IMR-90 (cell line): ENCODE measurements around the gene OXER1. TPM values are rescaled to one million over a fixed set of nuclear protein-coding genes. Genes with fewer than 3 reads are reported as not detected.

Experiments used
- ATAC-seq: fragments of 200-7000 bp; cut with Tn5 transposase; 2 replicates; pipeline ENCODE4 v1.9.1; 2020; ENCODE audit warnings: low read depth, mild to moderate bottlenecking, moderate library complexity
- BruUV-seq: library from RNA; stranded (reverse); fragments of 400-500 nt; replicated peaks from 2 replicates; lab custom pipeline; 2021; lab: Mats Ljungman, UMichigan
- CTCF ChIA-PET: fragments of 300-600 bp; formaldehyde crosslinking; extraction: SDS; loops from one replicate; lab custom pipeline; 2021; ENCODE audit warnings: antibody characterized with exemption; lab: Yijun Ruan, JAX
- POLR2A ChIA-PET: fragments of 300-600 bp; sonication (Branson Sonifier 250); formaldehyde crosslinking; loops from one replicate; lab custom pipeline; 2022; ENCODE audit warnings: antibody characterized with exemption; ENCODE audit not compliant: unreplicated experiment; lab: Charles Lee
- DNase-seq: peaks from one replicate; pipeline ENCODE4 v3.0.0; 2013
- H2AFZ ChIP-seq: replicated peaks from 2 replicates; pipeline ENCODE3; 2013; ENCODE audit warnings: low read length, mild to moderate bottlenecking; ENCODE audit not compliant: poor library complexity
- H2AK5ac ChIP-seq: 2 replicates; pipeline ENCODE4 v1.6.1; 2013; ENCODE audit warnings: low read depth, low read length, inconsistent platforms
- H2AK9ac ChIP-seq: replicated peaks from 2 replicates; pipeline ENCODE3; 2013; ENCODE audit warnings: mild to moderate bottlenecking, low read depth, low read length, moderate library complexity; ENCODE audit not compliant: poor library complexity
- H2BK120ac ChIP-seq: 2 replicates; pipeline ENCODE4 v1.6.1; 2013; ENCODE audit warnings: low read depth, low read length, inconsistent platforms
- H2BK15ac ChIP-seq: 3 replicates; pipeline ENCODE4 v1.6.1; 2013; ENCODE audit warnings: low read depth, low read length, inconsistent platforms
- H2BK20ac ChIP-seq: 2 replicates; pipeline ENCODE4 v1.6.1; 2013; ENCODE audit warnings: low read depth, mild to moderate bottlenecking, inconsistent platforms, low read length, moderate library complexity
- H2BK5ac ChIP-seq: 2 replicates; pipeline ENCODE4 v1.6.1; 2013; ENCODE audit warnings: mild to moderate bottlenecking, low read depth, low read length, inconsistent platforms; ENCODE audit not compliant: poor library complexity, severe bottlenecking
- H3K14ac ChIP-seq: replicated peaks from 2 replicates; pipeline ENCODE4 v1.6.1; 2013; ENCODE audit warnings: low read depth, low read length, inconsistent platforms
- H3K18ac ChIP-seq: 2 replicates; pipeline ENCODE4 v1.6.1; 2013; ENCODE audit warnings: low read depth, low read length, control low read depth
- H3K23ac ChIP-seq: 2 replicates; pipeline ENCODE4 v1.6.1; 2013; ENCODE audit warnings: low read depth, low read length, inconsistent platforms
- H3K27ac ChIP-seq: 2 replicates; pipeline ENCODE4 v1.5.1; 2013; ENCODE audit warnings: mild to moderate bottlenecking, control low read depth, low read length; ENCODE audit not compliant: insufficient read depth
- H3K27me3 ChIP-seq: 2 replicates; pipeline ENCODE4 v1.6.1; 2013; ENCODE audit warnings: low read length; ENCODE audit not compliant: control insufficient read depth, insufficient read depth
- H3K36me3 ChIP-seq: 2 replicates; pipeline ENCODE4 v1.6.1; 2013; ENCODE audit warnings: low read length, mixed read lengths; ENCODE audit not compliant: control insufficient read depth, insufficient read depth
- H3K4ac ChIP-seq: 2 replicates; pipeline ENCODE4 v1.6.1; 2013; ENCODE audit warnings: low read depth, low read length, inconsistent platforms
- H3K4me1 ChIP-seq: 2 replicates; pipeline ENCODE4 v1.6.1; 2013; ENCODE audit warnings: low read length, mixed read lengths; ENCODE audit not compliant: control insufficient read depth, insufficient read depth
- H3K4me2 ChIP-seq: 2 replicates; pipeline ENCODE4 v1.6.1; 2013; ENCODE audit warnings: low read depth, mild to moderate bottlenecking, control low read depth, low read length, moderate library complexity
- H3K4me3 ChIP-seq: 2 replicates; pipeline ENCODE4 v1.5.1; 2013; ENCODE audit warnings: low read depth, mild to moderate bottlenecking, control low read depth, low read length, moderate library complexity; ENCODE audit not compliant: insufficient read depth
- H3K56ac ChIP-seq: 2 replicates; pipeline ENCODE4 v1.6.1; 2013; ENCODE audit warnings: low read length, inconsistent platforms; ENCODE audit not compliant: insufficient read depth; ENCODE audit errors: extremely low read depth
- H3K79me1 ChIP-seq, 2 experiments: 2 replicates each; pipeline ENCODE4 v1.6.1; 2013; ENCODE audit warnings: low read length in 2 of 2, inconsistent platforms in 1 of 2, low read depth in 1 of 2
- H3K9ac ChIP-seq: 2 replicates; pipeline ENCODE4 v1.6.1; 2013; ENCODE audit warnings: low read depth, low read length, control low read depth
- H3K9me1 ChIP-seq: 2 replicates; pipeline ENCODE4 v1.6.1; 2013; ENCODE audit warnings: low read length, inconsistent platforms; ENCODE audit not compliant: insufficient read depth
- H3K9me3 ChIP-seq: 2 replicates; pipeline ENCODE4 v1.6.1; 2013; ENCODE audit warnings: low read length; ENCODE audit not compliant: control insufficient read depth, insufficient read depth
- H4K20me1 ChIP-seq: 2 replicates; pipeline ENCODE4 v1.6.1; 2013; ENCODE audit warnings: low read length, inconsistent platforms; ENCODE audit not compliant: insufficient read depth
- H4K5ac ChIP-seq: 2 replicates; pipeline ENCODE4 v1.6.1; 2013; ENCODE audit warnings: mild to moderate bottlenecking, low read depth, low read length, control low read depth
- H4K8ac ChIP-seq, 2 experiments: 2 replicates each; pipeline ENCODE4 v1.6.1; 2013; ENCODE audit warnings: low read depth in 2 of 2, low read length in 2 of 2, control low read depth in 1 of 2, inconsistent platforms in 1 of 2
- H4K91ac ChIP-seq: 2 replicates; pipeline ENCODE4 v1.6.1; 2013; ENCODE audit warnings: low read depth, low read length, inconsistent platforms; ENCODE audit not compliant: insufficient read depth
- BHLHE40 ChIP-seq: fragments of 150-350 bp; IDR thresholded peaks from 2 replicates; pipeline ENCODE4 v1.6.1; 2016; ENCODE audit warnings: mild to moderate bottlenecking, low read depth, low read length
- CHD1 ChIP-seq: IDR thresholded peaks from 2 replicates; pipeline ENCODE4 v1.6.1; 2012; ENCODE audit warnings: low read depth, low read length, improper control_type of control experiment
- POLR2A ChIP-seq: IDR thresholded peaks from 2 replicates; pipeline ENCODE4 v1.6.1; 2012; ENCODE audit warnings: mild to moderate bottlenecking, low read depth, low read length
- RFX5 ChIP-seq: IDR thresholded peaks from 2 replicates; pipeline ENCODE4 v1.8.0; 2012; ENCODE audit warnings: low read depth, mild to moderate bottlenecking, low read length, moderate library complexity
- WGBS, 2 experiments: methylation state at CpG; one replicate each; pipeline versions ENCODE4 v1.1.5 to v1.1.7; 2013; ENCODE audit warnings: missing lambda C conversion rate in 2 of 2; ENCODE audit not compliant: insufficient read length in 1 of 2; ENCODE audit errors: extremely low coverage in 2 of 2; 5-methylcytosine and 5-hydroxymethylcytosine counted together
- dilution Hi-C: fragments of 300-500 bp; cut with HindIII; formaldehyde crosslinking; loops from one replicate; pipeline ENCODE4 v1.14.3; 2018; ENCODE audit warnings: low sequenced_read_pairs; ENCODE audit not compliant: unreplicated experiment
- in situ Hi-C: fragments of 300-500 bp; cut with MboI; formaldehyde crosslinking; loops from 3 replicates; pipeline ENCODE4 v1.14.3; 2019; ENCODE audit warnings: low sequenced_read_pairs, inconsistent platforms, mixed read lengths
- intact Hi-C: fragments of 100-400 bp; cut with micrococcal nuclease; formaldehyde crosslinking; loops from 2 replicates; pipeline ENCODE4 v1.10.0; 2022
- polyA plus RNA-seq, 3 experiments: library from polyadenylated mRNA; depleted of rRNA; stranded (reverse); fragments of >200 nt; gene quantifications; 2 replicates each; pipeline ENCODE4 v1.2.3, GENCODE V29; 2012; ENCODE audit warnings: low replicate concordance in 1 of 3
- total RNA-seq: library from RNA; depleted of rRNA; stranded (reverse); fragments of >200 nt; gene quantifications from 2 replicates; pipeline ENCODE4 v1.2.3, GENCODE V29; 2012

The OXER1 gene
- total and polyA plus RNA-seq, 2 of the 4 experiments (the other 2 are of a cell fraction): not detected

- Histone ChIP-seq H2BK15ac (no peak overlapping the region), H3K56ac (no peak overlapping the region), H3K4me2 (no peak overlapping the region), H3K27ac (no peak overlapping the region), H3K23ac (no peak overlapping the region), H2BK20ac (no peak overlapping the region), H2BK120ac (no peak overlapping the region), H3K18ac (no peak overlapping the region), H2AK5ac (no peak overlapping the region), H3K9ac (no peak overlapping the region), H4K5ac (no peak overlapping the region), H3K4me1 (peaks cover 17% of the 10 kb centered on the region), H3K36me3 (no peaks in the 10 kb centered on the region), H3K14ac (no peak overlapping the region), H4K8ac (no peak overlapping the region), H2AK9ac (no peak overlapping the region), H4K20me1 (no peaks in the 10 kb centered on the region), H4K91ac (no peak overlapping the region), H3K4ac (no peak overlapping the region), H3K79me1 (no peaks in the 10 kb centered on the region), H2BK5ac (no peak overlapping the region), H3K9me1 (peaks cover 8% of the 10 kb centered on the region), H3K27me3 (peaks cover 5% of the 10 kb centered on the region; the same call in 1 of the 2 replicates), H3K9me3 (no peaks in the 10 kb centered on the region), H3K4me3 (no peak overlapping the region), H2AFZ (no peak overlapping the region)
- TF ChIP-seq POLR2A (no peak), CHD1 (no peak), RFX5 (no peak), BHLHE40 (no peak)
- DNase-seq: no peak
- CTCF ChIA-PET: no interaction called here
- dilution Hi-C loops: no loop called here
- in situ Hi-C loops: no loop called here
- no TSS peak for BruUV-seq
- intact Hi-C loops: no loop called here
- no CpG with 5 or more reads among the region's 5 CpGs for WGBS, 2 experiments
- no peak for ATAC-seq
- POLR2A ChIA-PET: no interaction called here
Measured at GRCh38 chr2:42808301-42808700, 44.4 kb upstream of the OXER1 start.
